Trophoblast cell (in vitro differentiated cells and primary cell): ENCODE results near the gene TMEM198.
A peak's percentile ranks its signal among the peaks of the same experiment; 100 is the strongest.

ENCODE experiments used
- DNase-seq, 2 donors: peaks; one replicate each; pipeline ENCODE4 v3.0.0-alpha.2; 2016
- H2AFZ ChIP-seq: 2 replicates; pipeline ENCODE4 v1.6.1; 2013; ENCODE audit warnings: low read length, moderate library complexity, mild to moderate bottlenecking; ENCODE audit not compliant: insufficient read depth, poor library complexity
- H2AK5ac ChIP-seq: 2 replicates; pipeline ENCODE4 v1.6.1; 2013; ENCODE audit warnings: mild to moderate bottlenecking, low read length
- H2BK120ac ChIP-seq: 2 replicates; pipeline ENCODE4 v1.6.1; 2013; ENCODE audit warnings: low read length, mild to moderate bottlenecking, moderate library complexity; ENCODE audit not compliant: insufficient read depth, poor library complexity
- H2BK12ac ChIP-seq: 2 replicates; pipeline ENCODE4 v1.6.1; 2013; ENCODE audit warnings: mild to moderate bottlenecking, low read length, moderate library complexity
- H2BK5ac ChIP-seq: 2 replicates; pipeline ENCODE4 v1.6.1; 2013; ENCODE audit warnings: low read length, low read depth, moderate library complexity, mild to moderate bottlenecking; ENCODE audit not compliant: poor library complexity
- H3K14ac ChIP-seq: 2 replicates; pipeline ENCODE4 v1.6.1; 2013; ENCODE audit warnings: mild to moderate bottlenecking, low read length
- H3K18ac ChIP-seq: 2 replicates; pipeline ENCODE4 v1.6.1; 2013; ENCODE audit warnings: mild to moderate bottlenecking, low read length
- H3K23ac ChIP-seq: 2 replicates; pipeline ENCODE4 v1.6.1; 2013; ENCODE audit warnings: low read length
- H3K27ac ChIP-seq: 2 replicates; pipeline ENCODE4 v1.5.1; 2013; ENCODE audit warnings: low read depth, mild to moderate bottlenecking, inconsistent platforms, low read length, moderate library complexity
- H3K27me3 ChIP-seq: 2 replicates; pipeline ENCODE4 v1.6.1; 2013; ENCODE audit warnings: inconsistent platforms, mild to moderate bottlenecking, low read length, moderate library complexity; ENCODE audit not compliant: insufficient read depth
- H3K36me3 ChIP-seq, 2 experiments: 1 replicate in 1 of 2; 2 replicates in 1 of 2; pipeline ENCODE4 v1.6.1; 2013; ENCODE audit warnings: low read length in 2 of 2, mild to moderate bottlenecking in 2 of 2, moderate library complexity in 1 of 2; ENCODE audit not compliant: insufficient read depth in 2 of 2, control insufficient read depth in 1 of 2
- H3K4ac ChIP-seq: 2 replicates; pipeline ENCODE4 v1.6.1; 2013; ENCODE audit warnings: low read depth, mild to moderate bottlenecking, low read length, moderate library complexity
- H3K4me1 ChIP-seq, 2 experiments: 1 replicate in 1 of 2; 2 replicates in 1 of 2; pipeline ENCODE4 v1.6.1; 2013; ENCODE audit warnings: low read length in 2 of 2, mild to moderate bottlenecking in 2 of 2, moderate library complexity in 1 of 2; ENCODE audit not compliant: insufficient read depth in 2 of 2, control insufficient read depth in 1 of 2
- H3K4me2 ChIP-seq: 2 replicates; pipeline ENCODE4 v1.6.1; 2013; ENCODE audit warnings: inconsistent platforms, mild to moderate bottlenecking, low read length, moderate library complexity
- H3K4me3 ChIP-seq: 2 replicates; pipeline ENCODE4 v1.5.1; 2013; ENCODE audit warnings: mild to moderate bottlenecking, low read depth, low read length, inconsistent platforms
- H3K79me1 ChIP-seq: one replicate; pipeline ENCODE4 v1.6.1; 2013; ENCODE audit warnings: low read length
- H3K79me2 ChIP-seq: 2 replicates; pipeline ENCODE4 v1.6.1; 2013; ENCODE audit warnings: low read length, mild to moderate bottlenecking; ENCODE audit not compliant: control insufficient read depth, insufficient read depth, poor library complexity
- H3K9ac ChIP-seq: 2 replicates; pipeline ENCODE4 v1.6.1; 2013; ENCODE audit warnings: mild to moderate bottlenecking, low read length
- H3K9me3 ChIP-seq: 2 replicates; pipeline ENCODE4 v1.6.1; 2013; ENCODE audit warnings: low read depth, mild to moderate bottlenecking, control low read depth, inconsistent platforms, low read length; ENCODE audit not compliant: insufficient read depth
- H4K12ac ChIP-seq: 2 replicates; pipeline ENCODE4 v1.6.1; 2013; ENCODE audit warnings: low read depth, mild to moderate bottlenecking, low read length, moderate library complexity
- H4K8ac ChIP-seq: 2 replicates; pipeline ENCODE4 v1.6.1; 2013; ENCODE audit warnings: low read depth, mild to moderate bottlenecking, low read length, moderate library complexity
- H4K91ac ChIP-seq: one replicate; pipeline ENCODE4 v1.6.1; 2013; ENCODE audit warnings: low read depth, mild to moderate bottlenecking, low read length, moderate library complexity
- WGBS: extraction: QIAGEN DNeasy Blood & Tissue Kit; methylation state at CpG from one replicate; pipeline ENCODE4 v1.1.7; 2013; ENCODE audit warnings: missing lambda C conversion rate; ENCODE audit not compliant: insufficient read length, insufficient coverage; ENCODE audit errors: extremely low coverage; 5-methylcytosine and 5-hydroxymethylcytosine counted together

The TMEM198 gene

DNA sequence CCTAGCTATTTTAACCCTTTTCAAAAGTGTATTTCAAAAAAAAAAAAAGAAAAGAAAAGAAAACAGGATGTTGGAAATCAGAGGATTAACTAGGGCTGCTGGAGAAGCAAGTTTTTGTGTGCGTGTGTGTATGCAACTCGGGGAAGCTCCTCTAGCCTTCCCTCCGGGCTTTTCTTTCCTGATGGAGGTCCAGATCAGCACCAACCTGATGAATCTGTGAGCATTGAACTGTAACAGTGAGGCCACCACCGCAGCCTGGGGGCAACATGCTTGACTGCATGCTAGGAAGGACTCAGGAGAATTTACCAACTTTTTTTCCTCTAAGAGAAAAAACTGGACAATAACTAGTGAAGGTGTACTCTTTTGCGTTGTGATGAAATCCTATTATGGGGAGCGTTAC lies 25.2 kb downstream of the TMEM198 start:
- H4K12ac ChIP-seq, result no peak overlapping the region
- H2AK5ac ChIP-seq, result no peak overlapping the region
- H3K4me1 ChIP-seq, result peaks cover 17 to 33% of the 10 kb centered on the region in 2 experiments
- peaks cover 36% of the 10 kb centered on the region for H3K79me1 ChIP-seq
- no peak overlapping the region for H3K4me3 ChIP-seq
- no peak overlapping the region for H3K9ac ChIP-seq
- H2AFZ ChIP-seq, result no peak overlapping the region
- no peak overlapping the region for H3K23ac ChIP-seq
- peak; percentile 90 to 91 for DNase-seq
- peaks cover 3% of the 10 kb centered on the region for H3K9me3 ChIP-seq
- no peak overlapping the region for H4K91ac ChIP-seq
- H2BK120ac ChIP-seq, result no peak overlapping the region
- peaks cover 16% of the 10 kb centered on the region for H3K79me2 ChIP-seq
- peak overlapping the region; percentile 84 for H3K4me2 ChIP-seq
- no peak overlapping the region for H3K18ac ChIP-seq
- H3K27me3 ChIP-seq, result no peaks in the 10 kb centered on the region
- no peak overlapping the region for H4K8ac ChIP-seq
- H3K27ac ChIP-seq, result peak overlapping the region; percentile 99
- no peak overlapping the region for H3K4ac ChIP-seq
- no CpG with 5 or more reads among the region's 6 CpGs for whole genome bisulfite sequencing
- H3K36me3 ChIP-seq, result peaks cover 40 to 46% of the 10 kb centered on the region in 2 experiments
- H3K14ac ChIP-seq, result no peak overlapping the region
- H2BK5ac ChIP-seq, result no peak overlapping the region
- no peak overlapping the region for H2BK12ac ChIP-seq

GRCh38 chr2:219569635-219570034 lies 25.8 kb downstream of the TMEM198 start:
- H3K18ac ChIP-seq, result no peak overlapping the region
- H2AK5ac ChIP-seq, result no peak overlapping the region
- H3K9me3 ChIP-seq, result peaks cover 3% of the 10 kb centered on the region
- peak in 1 of 2 donors; percentile 3 for DNase-seq
- no peak overlapping the region for H3K14ac ChIP-seq
- no peaks in the 10 kb centered on the region for H3K27me3 ChIP-seq
- peaks cover 36% of the 10 kb centered on the region for H3K79me1 ChIP-seq
- H3K4me1 ChIP-seq, result peaks cover 17 to 33% of the 10 kb centered on the region in 2 experiments
- no peak overlapping the region for H2AFZ ChIP-seq
- H3K4me2 ChIP-seq, result peak overlapping the region; percentile 84
- H3K79me2 ChIP-seq, result peaks cover 16% of the 10 kb centered on the region
- H4K8ac ChIP-seq, result no peak overlapping the region
- H3K27ac ChIP-seq, result peak overlapping the region; percentile 99
- H3K4ac ChIP-seq, result peak overlapping the region; percentile 44
- no CpG with 5 or more reads among the region's 6 CpGs for WGBS
- peak overlapping the region; percentile 99 for H2BK120ac ChIP-seq
- no peak overlapping the region for H2BK12ac ChIP-seq
- no peak overlapping the region for H3K23ac ChIP-seq
- no peak overlapping the region for H3K4me3 ChIP-seq
- no peak overlapping the region for H4K12ac ChIP-seq
- H3K9ac ChIP-seq, result no peak overlapping the region
- peak overlapping the region; percentile 99 for H4K91ac ChIP-seq
- peak overlapping the region; percentile 99 for H2BK5ac ChIP-seq
- peaks cover 35 to 40% of the 10 kb centered on the region in 2 experiments for H3K36me3 ChIP-seq

DNA sequence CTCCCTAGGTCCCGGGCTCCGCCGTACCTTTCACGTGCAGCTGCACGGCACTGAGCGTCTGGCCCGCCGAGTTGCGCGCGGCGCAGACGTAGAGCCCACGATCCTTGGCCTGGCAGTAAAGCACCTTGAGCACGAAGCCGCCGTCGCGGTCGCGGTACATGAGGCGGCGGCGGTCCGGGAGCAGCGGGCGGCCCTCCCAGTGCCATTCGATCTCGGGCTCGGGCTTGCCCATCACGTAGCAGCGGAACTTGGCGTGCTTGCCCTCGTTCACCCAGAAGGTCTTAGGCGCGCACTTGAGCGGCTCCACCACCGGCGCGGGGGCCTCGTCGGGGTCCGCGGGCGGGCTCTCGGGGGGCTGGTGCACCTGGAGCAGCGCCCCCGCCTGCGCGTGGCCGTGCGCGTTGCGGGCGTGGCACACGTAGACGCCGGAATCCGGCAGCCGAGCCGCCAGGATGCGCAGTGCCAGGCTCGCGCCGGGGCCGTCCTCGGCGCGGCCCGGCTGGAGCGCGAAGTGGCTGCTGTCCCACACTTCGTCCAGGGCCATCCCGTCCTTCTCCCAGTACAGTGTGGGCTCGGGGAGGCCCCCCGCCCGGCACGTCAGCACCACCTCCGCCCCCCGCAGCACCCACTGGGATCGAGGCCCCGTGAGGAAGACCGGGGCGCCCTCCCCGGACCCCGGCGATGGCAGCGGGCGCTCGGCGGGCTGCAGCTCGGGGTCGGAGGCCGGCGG lies 26.5 kb downstream of the TMEM198 start:
- peak overlapping the region; percentile 99 for H2BK120ac ChIP-seq
- peak overlapping the region; percentile 98 for H3K9ac ChIP-seq
- WGBS, result no CpG with 5 or more reads among the region's 95 CpGs
- H3K4ac ChIP-seq, result peak overlapping the region; percentile 44
- H3K4me1 ChIP-seq, result peaks cover 17 to 35% of the 10 kb centered on the region in 2 experiments
- peak overlapping the region; percentile 100 for H3K14ac ChIP-seq
- peak overlapping the region; percentile 98 for H3K4me3 ChIP-seq
- H3K27me3 ChIP-seq, result no peaks in the 10 kb centered on the region
- H4K8ac ChIP-seq, result peak overlapping the region; percentile 95
- H3K27ac ChIP-seq, result peak overlapping the region; percentile 99
- peak in 1 of 2 donors; percentile 43 for DNase-seq
- peak overlapping the region; percentile 96 for H4K12ac ChIP-seq
- peak overlapping the region; percentile 99 for H2BK5ac ChIP-seq
- H3K4me2 ChIP-seq, result peak overlapping the region; percentile 84
- peak overlapping the region; percentile 94 for H2AFZ ChIP-seq
- H3K9me3 ChIP-seq, result peaks cover 3% of the 10 kb centered on the region
- peak overlapping the region; percentile 100 for H3K18ac ChIP-seq
- peak overlapping the region; percentile 99 for H4K91ac ChIP-seq
- H3K79me2 ChIP-seq, result peaks cover 16% of the 10 kb centered on the region
- peak overlapping the region; percentile 70 for H2BK12ac ChIP-seq
- no peak overlapping the region for H3K23ac ChIP-seq
- H2AK5ac ChIP-seq, result peak overlapping the region; percentile 88
- peaks cover 28 to 33% of the 10 kb centered on the region in 2 experiments for H3K36me3 ChIP-seq
- peaks cover 36% of the 10 kb centered on the region for H3K79me1 ChIP-seq

GRCh38 chr2:219570924-219571310 lies 27.1 kb downstream of the TMEM198 start:
- H3K27ac ChIP-seq, result peak overlapping the region; percentile 99
- peak overlapping the region; percentile 78 for H2BK12ac ChIP-seq
- peaks cover 36% of the 10 kb centered on the region for H3K79me1 ChIP-seq
- peaks cover 2% of the 10 kb centered on the region for H3K9me3 ChIP-seq
- H4K12ac ChIP-seq, result peak overlapping the region; percentile 96
- peak overlapping the region; percentile 94 for H2AFZ ChIP-seq
- H3K4me2 ChIP-seq, result peak overlapping the region; percentile 84
- H3K9ac ChIP-seq, result peak overlapping the region; percentile 98
- H2BK5ac ChIP-seq, result peak overlapping the region; percentile 99
- no CpG with 5 or more reads among the region's 55 CpGs for whole genome bisulfite sequencing
- H2BK120ac ChIP-seq, result peak overlapping the region; percentile 99
- peak in 1 of 2 donors; percentile 20 for DNase-seq
- H3K4me1 ChIP-seq, result peaks cover 17 to 35% of the 10 kb centered on the region in 2 experiments
- H3K36me3 ChIP-seq, result peaks cover 23 to 27% of the 10 kb centered on the region in 2 experiments
- H3K18ac ChIP-seq, result peak overlapping the region; percentile 100
- H4K8ac ChIP-seq, result peak overlapping the region; percentile 95
- H4K91ac ChIP-seq, result peak overlapping the region; percentile 99
- H3K79me2 ChIP-seq, result peaks cover 16% of the 10 kb centered on the region
- no peak overlapping the region for H3K23ac ChIP-seq
- peak overlapping the region; percentile 98 for H3K4me3 ChIP-seq
- peak overlapping the region; percentile 88 for H2AK5ac ChIP-seq
- no peaks in the 10 kb centered on the region for H3K27me3 ChIP-seq
- H3K4ac ChIP-seq, result peak overlapping the region; percentile 44
- peak overlapping the region; percentile 100 for H3K14ac ChIP-seq
